Activated CD8-positive, alpha-beta memory T cell treated with anti-CD3 and anti-CD28 coated beads for 48 hours (primary cell): ENCODE measurements around the gene GPS1.
A peak's percentile ranks its signal among the peaks of the same experiment; 100 is the strongest.
"Not testable (repeated sequence)": the region's sequence is repeated elsewhere in the genome, so short reads cannot be mapped to it uniquely, and the experiment has no call there.

Experiments used
- DNase-seq, 3 experiments: peaks; one replicate each; pipeline ENCODE4 v3.0.0-alpha.2; 2020; ENCODE audit warnings: low read depth in 2 of 3, low spot score in 2 of 3

The GPS1 gene

GRCh38 chr17:82025401-82026107 lies 26.1 kb upstream of the GPS1 start:
- DNase-seq = no peak

GRCh38 chr17:82028246-82028645 lies 23.5 kb upstream of the GPS1 start:
- DNase-seq = no peak

GRCh38 chr17:82028966-82029365 lies 22.7 kb upstream of the GPS1 start:
- DNase-seq = no peak

GRCh38 chr17:82029391-82029790 lies 22.3 kb upstream of the GPS1 start:
- DNase-seq = no peak

GRCh38 chr17:82029990-82030469 lies 21.7 kb upstream of the GPS1 start:
- DNase-seq = no peak

- DNase-seq = peak; percentile 61 to 62 (median 62)
Measured at GRCh38 chr17:82030470-82031302, 21.0 kb upstream of the GPS1 start.

- no peak for DNase-seq
Measured at GRCh38 chr17:82031303-82031884, 20.3 kb upstream of the GPS1 start, which contains the start of gene RAC3. Gene RAC3 (plus strand): TSS chr17:82031678. CDS start chr17:82031762, 84 bp downstream.

- no peak for DNase-seq
Measured at GRCh38 chr17:82031885-82032627, 19.6 kb upstream of the GPS1 start.

GRCh38 chr17:82033359-82034085 lies 18.2 kb upstream of the GPS1 start:
- DNase-seq = no peak

GRCh38 chr17:82034371-82035011 lies 17.2 kb upstream of the GPS1 start:
- DNase-seq = no peak

- no peak for DNase-seq
Measured at GRCh38 chr17:82035488-82035887, 16.2 kb upstream of the GPS1 start.

GRCh38 chr17:82035956-82036633 lies 15.6 kb upstream of the GPS1 start:
- DNase-seq = no peak

GRCh38 chr17:82036634-82037091 lies 15.0 kb upstream of the GPS1 start:
- DNase-seq = no peak

GRCh38 chr17:82037092-82037888 lies 14.4 kb upstream of the GPS1 start, which contains the start of gene DCXR:
Gene DCXR (minus strand): TSS chr17:82037697. CDS start chr17:82037682, 15 bp downstream.
- peak; percentile 82 to 93 (median 88) for DNase-seq

GRCh38 chr17:82037889-82038195 lies 13.9 kb upstream of the GPS1 start:
- no peak for DNase-seq

- not testable (repeated sequence) for DNase-seq
Measured at GRCh38 chr17:82038796-82039409, 12.8 kb upstream of the GPS1 start.

- DNase-seq = no peak
Measured at GRCh38 chr17:82039695-82040299, 11.9 kb upstream of the GPS1 start.
